GM20000 (cell line): ENCODE measurements around the gene CD200.
A peak's percentile ranks its signal among the peaks of the same experiment; 100 is the strongest.

ENCODE experiments used
- DNase-seq: peaks from one replicate; pipeline ENCODE4 v3.0.0; 2012; ENCODE audit warnings: low spot score
- TF ChIP-seq, protein P1 (sequence below): IDR thresholded peaks from 2 replicates; pipeline ENCODE4 v1.5.1; 2012; ENCODE audit warnings: mild to moderate bottlenecking, control low read depth; ENCODE audit errors: extremely low read depth, missing control alignments

CD200 gene

DNA sequence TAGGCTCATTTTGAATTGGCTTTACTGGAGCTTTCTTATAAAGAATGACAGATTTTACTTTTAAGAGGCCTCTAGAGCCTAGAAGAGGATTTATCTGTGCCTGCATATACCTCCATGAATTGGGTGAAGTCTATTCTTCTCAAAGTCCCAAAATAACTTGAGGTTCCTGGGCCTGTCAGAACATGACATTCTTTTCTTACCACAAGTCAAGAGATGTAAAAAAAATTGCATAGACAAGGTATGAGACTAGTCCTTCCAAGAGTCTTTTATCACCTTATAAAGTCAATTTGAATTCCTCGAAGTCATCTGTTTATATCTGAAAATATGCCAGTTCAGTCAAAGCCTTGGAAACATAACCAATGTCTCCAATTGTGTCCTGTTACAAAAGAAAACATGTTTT is 17.2 kb upstream of the CD200 start:
- TF ChIP-seq, protein P1, sequence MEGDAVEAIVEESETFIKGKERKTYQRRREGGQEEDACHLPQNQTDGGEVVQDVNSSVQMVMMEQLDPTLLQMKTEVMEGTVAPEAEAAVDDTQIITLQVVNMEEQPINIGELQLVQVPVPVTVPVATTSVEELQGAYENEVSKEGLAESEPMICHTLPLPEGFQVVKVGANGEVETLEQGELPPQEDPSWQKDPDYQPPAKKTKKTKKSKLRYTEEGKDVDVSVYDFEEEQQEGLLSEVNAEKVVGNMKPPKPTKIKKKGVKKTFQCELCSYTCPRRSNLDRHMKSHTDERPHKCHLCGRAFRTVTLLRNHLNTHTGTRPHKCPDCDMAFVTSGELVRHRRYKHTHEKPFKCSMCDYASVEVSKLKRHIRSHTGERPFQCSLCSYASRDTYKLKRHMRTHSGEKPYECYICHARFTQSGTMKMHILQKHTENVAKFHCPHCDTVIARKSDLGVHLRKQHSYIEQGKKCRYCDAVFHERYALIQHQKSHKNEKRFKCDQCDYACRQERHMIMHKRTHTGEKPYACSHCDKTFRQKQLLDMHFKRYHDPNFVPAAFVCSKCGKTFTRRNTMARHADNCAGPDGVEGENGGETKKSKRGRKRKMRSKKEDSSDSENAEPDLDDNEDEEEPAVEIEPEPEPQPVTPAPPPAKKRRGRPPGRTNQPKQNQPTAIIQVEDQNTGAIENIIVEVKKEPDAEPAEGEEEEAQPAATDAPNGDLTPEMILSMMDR, result no peak
- DNase-seq, result no peak

DNA sequence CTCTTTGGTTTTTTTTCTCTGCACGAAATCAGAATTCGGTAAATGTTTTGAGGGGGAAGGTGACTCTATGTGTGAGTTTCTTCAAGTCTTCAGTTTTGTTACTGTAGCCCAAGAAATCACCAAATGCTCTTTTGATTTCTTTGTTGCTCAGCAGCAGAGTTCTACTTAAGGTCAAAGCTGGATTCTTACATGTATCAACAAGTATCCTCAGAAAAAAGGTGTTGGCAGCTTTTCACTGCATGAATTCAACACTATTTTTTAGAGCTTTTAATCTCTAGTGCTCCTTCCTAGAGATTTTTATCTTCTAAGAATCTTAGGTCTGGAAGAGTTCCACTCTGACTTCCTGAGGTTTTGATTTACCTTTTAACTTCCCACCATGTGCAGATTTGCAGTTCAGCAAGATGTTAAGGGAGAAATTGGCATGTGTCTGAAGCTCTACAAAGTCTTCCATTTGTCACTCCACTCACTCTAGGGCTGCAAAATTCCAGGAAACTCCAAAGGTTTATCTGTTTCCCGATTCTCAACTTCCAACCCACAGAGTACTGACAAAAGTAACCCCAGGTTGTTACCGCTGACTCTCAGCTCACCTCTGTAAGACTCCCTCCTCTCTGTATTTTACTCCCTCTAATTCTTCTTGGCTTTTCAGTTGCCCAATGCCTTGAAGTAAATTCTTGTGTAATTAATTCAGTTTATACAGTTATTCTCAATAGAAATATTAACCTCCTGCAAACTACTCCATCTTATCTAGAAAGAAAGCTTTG is 13.3 kb upstream of the CD200 start:
- no peak for DNase-seq

DNA sequence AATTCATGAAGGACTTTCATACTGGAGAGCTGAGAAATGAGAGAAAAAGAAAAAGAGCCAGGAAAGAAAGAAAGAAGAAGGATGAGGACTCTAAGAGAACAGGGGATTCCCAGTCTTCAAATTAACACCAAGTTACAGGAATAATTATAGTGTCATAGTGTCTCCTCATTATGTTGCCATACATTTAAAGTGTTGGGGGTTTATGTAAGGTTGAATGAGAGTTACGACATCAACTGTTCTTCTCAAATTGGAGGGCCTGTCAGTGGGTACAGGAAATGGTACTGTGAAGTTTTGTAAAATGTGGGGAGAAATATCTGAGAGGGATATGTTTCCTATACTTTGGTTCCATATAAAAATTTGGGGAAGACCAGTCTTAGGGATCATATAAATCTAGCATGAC is 12.3 kb upstream of the CD200 start:
- no peak for DNase-seq
- TF ChIP-seq, protein P1, result no peak

More for the DNA sequence above, 13.3 kb upstream of the CD200 start:
- TF ChIP-seq, protein P1, result no peak

DNA sequence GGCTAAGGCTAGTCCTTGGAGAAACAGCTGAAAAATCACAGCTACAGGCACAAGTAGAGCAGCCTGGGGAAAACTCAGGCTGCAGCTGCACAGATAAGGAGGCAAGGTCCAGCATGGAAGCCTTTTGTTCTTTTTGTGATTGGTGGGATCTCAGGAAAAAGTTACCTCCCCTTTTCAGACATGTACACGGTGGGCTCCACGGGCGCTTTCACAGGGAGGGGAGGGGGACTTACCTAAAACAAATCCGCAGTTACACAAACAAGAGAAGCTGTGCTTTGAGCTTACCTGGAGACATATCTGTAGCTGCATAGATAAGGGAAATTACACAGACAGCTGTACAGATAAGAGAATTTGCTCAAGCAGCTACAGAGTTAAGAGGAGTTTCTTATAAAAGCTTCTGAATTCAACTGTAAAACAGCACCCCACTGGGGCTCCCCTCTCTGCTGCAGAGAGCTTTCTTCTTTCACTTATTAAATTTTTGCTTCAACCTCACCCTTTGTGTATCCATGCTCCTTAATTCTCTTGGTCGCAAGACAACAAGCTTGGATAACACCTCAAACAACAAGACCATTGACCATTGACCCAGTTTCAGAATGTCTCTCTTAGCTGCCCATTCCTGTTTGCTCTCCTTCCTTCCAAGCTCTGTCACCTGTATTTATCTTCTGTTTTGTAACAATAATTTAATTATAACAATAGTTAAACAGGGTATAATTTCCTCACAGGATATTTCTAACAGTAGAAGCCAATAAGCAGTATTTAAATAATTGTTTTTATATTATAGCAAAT is 10.9 kb upstream of the CD200 start:
- TF ChIP-seq, protein P1, result no peak
- no peak for DNase-seq

DNA sequence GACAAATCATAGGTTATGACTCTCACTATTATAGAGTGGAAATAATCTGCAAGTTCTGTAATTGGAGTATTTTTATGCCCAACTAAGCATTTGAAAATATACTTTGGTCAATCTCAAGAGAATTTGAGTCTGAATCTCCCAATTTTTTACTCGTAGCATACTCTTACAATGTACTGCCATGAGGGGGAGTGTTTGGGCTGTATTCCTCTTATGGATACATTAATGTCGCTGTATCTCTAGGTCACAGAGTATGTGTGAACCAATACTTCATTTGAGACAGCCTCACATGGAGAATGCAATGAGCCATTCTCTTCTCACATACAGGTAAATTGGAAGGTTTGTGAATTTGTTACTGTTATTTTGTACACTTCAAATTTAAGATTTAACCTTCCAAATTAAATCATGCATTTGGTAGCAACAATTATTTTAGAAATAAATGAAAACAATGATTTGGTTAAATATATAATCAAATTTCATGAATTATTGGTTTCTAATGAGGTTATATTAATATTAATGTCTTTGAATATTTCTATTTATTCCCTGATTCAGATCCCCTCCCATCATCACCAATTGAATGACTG is 5.5 kb upstream of the CD200 start:
- peak; percentile 55 for DNase-seq
- TF ChIP-seq, protein P1, result peak; percentile 27

DNA sequence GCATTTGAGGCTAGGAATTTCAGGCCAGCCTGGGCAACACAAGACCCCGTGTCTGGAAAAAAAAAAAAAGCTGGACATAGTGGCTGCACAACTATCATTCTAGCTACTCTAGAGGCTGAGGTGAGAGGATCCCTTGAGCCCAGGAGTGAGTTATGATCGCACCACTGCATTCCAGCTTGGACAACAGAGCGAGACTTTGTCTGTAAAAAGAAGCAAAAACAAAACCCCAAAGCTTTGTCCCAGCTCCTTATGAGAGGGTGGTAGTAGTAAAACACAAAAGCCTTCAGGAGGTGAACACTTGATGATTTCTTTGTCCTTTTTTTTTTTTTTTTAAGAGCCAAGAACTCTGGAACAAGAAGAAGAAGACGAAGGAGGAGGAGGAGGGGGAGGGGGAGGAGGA is 1.1 kb upstream of the CD200 start:
- TF ChIP-seq, protein P1, result no peak
- DNase-seq, result no peak
